ENCODE results near the gene STAT4. TPM values are rescaled to one million over a fixed set of nuclear protein-coding genes. Genes with fewer than 3 reads are reported as not detected.

Gene STAT4
- total RNA-seq, 1 experiment from 2014 or later = 0.12 TPM

DNA sequence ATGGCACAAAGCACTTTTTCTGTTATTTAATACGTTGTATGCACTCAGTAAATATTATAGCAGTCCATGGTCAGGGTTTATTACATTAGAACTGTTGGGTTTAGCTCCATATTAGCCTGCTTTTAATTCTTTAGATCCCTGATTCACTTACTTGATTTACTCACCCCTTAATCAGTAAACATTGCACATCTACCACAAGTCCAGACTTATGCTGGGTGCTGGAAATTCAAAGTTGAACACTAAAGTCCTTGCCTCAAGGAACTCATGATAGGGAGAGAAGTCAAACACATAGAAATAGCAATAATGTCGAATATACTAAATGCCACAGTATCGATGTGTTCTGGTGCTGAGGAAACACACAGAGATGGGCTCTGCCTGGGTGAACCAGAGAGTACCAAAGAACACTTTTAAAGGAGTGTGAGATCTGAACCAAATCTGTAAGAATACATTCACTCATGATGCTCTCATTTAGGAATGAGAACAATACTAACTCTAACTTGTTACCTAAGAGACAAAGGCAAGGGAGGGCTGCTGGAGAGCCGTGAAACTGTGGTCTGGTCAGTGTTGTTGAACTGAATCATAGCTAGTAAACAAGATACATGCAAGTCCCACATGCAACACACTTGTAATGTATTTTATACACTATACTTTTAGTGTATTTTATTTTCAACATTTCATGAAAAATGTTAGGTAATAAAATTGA lies 4.9 kb downstream of the STAT4 start:
- no peak for DNase-seq (ENCODE audit: low read depth)

DNA sequence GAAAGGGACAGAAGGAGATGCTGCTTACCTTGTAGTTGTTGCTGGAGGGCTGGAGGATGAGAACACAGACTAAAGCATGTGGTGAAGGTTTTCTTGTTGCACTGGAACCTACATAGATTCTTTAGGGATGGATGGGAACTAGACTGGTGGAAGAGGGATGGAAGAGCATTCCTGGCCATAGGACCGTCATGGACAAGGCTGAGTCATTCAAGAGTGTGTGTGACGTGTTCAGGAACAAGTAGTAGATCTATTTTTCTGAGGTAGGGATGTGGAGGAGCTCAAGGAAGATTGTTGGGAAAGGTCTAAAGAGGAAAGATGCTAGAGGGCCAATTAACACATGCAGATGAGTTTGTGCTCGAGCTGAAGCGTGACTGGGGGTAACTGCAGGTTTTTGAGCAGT lies 6.6 kb downstream of the STAT4 start:
- DNase-seq (ENCODE audit: low read depth) = no peak

DNA sequence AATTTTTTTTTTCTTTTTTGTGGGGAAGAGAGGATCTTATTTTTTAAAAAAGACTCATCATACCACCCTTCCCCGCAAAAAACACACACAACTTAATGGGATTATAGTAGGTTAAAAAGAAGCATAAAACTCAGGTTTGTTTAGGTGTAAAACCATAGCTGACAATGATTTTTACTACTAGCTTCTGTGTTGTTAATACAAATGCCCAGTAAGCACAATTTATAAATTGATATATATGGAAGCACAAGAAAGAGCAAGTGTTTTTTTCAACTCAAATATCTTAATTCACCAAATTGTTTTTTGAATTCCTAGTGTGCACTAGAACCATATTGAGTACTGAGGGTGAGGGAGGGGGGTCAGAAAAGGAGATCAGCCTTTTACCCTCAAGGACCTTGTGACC lies 7.0 kb downstream of the STAT4 start:
- DNase-seq (ENCODE audit: low read depth) = no peak

DNA sequence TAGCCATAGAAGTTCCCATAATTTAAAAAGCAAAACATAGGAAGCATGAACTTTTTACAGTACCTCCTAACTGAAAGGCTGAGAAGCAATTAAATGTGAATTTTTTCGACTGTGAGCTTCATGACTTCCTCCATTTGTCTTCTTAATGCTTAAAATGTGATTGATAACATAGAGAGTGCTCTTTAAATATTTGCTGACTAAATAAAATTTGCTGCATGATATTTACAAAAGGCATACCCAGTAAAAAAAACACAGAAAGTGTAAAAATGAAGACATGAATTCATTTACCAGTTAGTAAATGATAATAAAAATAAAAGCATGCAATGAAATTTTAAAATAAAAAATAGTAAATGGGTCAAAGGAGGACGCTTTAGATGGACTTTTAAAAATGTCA lies 21.9 kb downstream of the STAT4 start:
- DNase-seq (ENCODE audit: low read depth) = no peak

DNA sequence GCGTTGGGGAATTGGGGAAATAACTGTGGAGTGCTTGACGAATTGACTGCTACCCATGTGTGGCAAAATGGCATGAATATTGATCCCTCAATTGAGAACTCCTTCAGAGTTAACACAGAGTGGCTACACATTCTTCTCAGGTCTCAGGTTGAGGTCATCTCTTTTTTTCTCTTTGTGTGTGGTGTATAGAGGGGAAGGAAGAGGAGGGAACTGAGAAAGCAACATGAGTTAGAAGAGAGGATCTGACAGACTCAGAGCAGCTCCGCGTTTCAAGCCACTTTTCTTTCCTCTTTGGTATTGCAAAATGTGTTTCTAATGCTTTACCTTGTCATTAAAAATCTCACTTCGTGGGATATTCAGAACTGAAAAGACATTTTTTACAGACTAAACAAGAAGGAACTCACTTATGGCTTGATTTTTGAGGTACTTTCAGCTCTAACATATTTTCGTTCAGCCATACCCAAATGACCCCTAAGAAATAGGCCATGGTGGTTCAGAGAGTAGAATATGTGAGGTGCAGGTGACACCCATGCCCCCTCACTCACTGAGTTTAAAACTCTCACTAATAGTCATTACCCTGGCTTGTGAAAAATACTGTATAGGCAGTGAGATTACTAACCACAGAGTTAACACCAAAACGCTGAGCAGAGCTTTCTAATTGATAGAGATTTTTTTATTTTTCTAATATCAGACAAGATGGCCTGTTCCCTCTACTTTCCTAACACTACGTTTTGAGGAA lies 22.5 kb downstream of the STAT4 start:
- DNase-seq (ENCODE audit: low read depth) = no peak

DNA sequence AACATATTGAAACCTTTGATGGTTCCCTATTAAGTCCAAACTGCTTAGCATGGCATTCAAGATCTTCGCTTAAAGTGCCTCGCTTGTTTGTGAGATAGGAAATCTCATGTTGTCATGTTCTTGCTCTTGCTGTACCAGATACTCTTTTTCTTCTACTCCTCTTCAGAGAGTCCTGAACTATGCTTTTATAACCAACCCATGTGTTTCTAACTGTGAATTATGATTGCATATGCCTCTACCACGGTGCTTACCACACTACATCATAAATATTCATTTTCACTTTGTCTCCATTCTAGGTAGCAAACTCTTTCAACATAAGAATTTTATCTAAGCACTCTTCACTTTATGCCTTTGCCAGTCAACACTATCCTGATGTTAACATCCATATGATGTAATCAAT lies 23.6 kb downstream of the STAT4 start:
- DNase-seq (ENCODE audit: low read depth) = no peak

DNA sequence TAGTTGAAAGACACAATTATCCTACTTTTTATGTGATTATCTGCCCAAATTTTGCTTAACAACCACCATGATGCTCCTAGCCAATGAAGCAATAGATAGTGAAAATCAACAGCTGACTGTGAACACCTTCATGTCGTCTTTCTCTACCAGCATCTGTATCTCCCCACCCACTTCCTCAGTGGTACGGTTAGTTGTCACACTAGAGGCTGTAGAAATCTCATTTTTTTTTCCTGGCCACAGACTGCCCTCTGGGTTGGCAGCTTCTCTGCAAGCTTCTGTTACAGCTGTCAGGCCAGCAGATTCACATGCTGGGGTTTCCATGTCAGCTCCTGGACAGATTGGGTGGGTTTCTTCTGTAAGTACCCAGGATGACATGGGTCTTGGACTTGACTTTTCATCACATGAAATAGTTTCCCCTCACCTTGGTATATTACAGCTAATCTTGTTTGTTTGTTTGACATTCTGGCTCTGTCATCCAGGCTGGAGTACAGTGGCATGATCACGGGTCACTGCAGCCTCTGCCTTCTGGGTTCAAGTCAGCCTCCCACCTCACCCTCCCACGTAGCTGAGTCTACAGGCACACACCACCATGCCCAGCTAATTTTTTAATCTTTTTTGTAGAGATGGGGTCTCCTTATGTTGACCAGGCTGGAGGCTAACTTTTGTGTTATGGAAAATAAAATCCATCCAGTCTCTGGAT lies 24.3 kb downstream of the STAT4 start:
- DNase-seq (ENCODE audit: low read depth) = no peak

DNA sequence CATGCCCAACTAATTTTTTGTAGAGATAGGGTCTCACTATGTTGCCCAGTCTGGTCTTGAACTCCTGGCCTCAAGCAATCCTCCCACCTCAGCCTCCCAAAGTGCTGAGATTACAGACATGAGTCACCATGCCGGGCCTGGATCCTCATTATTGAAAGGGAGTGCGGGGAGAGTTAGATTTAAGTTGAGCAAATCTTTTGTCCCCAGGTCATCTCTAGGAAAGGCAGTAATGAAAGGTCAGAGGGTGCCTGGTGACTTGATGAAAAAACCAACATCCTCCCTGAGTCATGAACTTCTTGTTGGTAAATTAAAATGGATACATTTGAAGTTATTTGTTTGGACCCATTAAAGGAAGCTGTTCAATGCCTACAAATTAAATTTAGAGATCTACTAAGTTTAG lies 25.1 kb downstream of the STAT4 start:
- DNase-seq (ENCODE audit: low read depth) = no peak

DNA sequence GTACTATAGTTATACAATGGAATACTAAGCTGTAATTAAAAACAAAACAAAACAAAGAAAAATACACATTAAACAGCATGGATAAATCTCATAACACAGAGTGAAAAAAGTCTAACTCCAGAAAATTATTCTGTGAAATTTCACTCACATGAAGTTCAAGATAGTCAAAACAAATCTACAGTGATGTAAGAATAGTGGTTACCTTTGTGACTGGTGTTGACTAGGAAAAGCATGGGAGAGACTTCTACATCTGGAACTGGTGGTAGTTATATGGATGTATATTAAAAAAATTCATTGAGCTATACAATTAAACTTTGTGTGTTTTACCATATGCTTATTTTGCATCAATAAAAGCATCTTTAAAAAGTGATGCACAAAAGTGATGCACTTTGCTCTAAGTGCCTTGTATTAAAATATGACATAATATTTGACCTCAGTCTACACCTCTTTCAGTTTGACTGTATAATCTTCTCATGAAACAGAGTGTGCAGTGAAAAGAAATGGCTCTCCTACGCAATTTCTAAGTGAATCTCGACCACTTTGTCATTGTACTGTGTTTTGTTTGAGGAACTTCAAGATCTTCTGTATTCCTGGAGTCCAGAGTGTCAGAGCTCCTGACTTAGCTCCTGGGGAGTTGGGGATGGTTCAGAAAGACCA lies 28.0 kb downstream of the STAT4 start:
- no peak for DNase-seq (ENCODE audit: low read depth)

DNA sequence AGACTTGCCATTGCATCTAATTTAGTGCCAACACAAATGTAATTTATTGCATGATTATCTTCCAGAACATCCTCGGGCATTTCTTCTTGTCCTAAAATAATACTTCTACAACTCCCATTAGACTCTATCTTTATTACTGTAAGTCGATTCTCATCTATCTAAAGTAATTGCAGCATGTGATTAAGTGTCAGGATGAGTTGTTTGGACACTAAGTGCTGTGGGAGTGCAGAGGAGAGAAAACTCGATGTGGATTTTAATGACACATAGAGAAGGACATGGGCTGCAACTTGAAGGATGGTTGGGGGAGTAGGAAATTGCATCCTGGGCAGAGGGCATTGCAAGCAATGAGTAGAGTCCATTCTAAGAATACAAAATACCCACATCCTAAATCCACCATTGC lies 33.5 kb downstream of the STAT4 start:
- DNase-seq (ENCODE audit: low read depth) = no peak

DNA sequence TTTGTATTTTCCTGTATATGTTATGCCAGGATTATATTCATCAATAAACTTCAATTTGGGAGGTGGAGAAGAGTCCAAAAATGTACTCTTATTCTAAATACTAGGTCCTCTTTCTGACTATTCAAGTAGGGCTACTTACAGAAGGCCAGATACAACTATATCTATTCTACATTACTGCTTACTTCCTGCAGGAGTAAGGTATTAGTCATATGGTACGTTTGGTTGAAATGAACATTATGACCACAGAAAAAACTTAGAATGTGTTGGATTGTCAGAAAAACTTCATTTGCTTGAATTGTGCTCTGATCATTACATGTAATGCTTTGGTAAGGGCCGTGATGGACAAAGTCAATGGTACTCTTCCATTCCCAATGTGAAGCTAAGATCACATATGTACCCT lies 35.0 kb downstream of the STAT4 start:
- DNase-seq (ENCODE audit: low read depth) = no peak

DNA sequence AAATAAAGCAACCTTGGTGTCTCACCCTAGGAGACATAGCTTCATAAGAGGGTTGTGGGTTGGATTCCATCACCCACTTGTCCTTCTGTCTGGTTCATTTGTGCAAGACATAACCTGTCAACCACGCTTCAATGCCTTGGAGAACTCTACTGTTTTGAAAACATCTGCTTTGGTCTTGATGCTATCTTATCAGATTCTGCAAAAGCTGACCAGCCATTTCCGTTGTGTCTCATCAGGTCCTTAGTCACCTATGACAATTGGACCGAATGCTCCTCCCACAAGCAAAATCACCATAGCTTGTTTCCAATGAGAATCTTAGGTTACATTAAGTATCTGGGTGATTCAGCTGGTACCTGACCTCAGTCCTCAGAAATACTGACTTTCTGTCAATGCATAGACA lies 35.4 kb downstream of the STAT4 start:
- peak; percentile 32 for DNase-seq (ENCODE audit: low read depth)

DNA sequence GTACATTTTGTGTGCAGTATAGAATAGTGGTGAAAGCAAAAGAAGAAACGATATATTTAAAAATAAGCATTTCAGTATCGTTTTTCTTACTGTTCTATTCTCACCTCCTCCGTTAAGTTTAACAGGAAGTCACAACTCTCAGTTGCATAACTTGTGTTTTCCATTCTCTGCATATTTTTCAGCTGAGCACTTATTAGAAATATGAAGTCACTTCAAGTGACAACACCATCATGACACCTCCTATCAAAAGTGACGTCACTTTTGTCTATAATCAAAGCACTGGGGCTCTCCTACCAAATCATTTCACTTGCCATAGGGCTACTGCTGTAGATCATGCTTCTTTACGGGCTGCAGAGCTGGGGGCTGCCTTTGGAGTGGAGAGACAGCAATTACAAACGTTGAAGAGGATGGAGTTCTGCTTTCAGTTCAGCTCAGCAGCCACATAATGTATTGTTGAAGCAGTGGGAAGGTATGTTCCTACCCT lies 36.3 kb downstream of the STAT4 start:
- no peak for DNase-seq (ENCODE audit: low read depth)

DNA sequence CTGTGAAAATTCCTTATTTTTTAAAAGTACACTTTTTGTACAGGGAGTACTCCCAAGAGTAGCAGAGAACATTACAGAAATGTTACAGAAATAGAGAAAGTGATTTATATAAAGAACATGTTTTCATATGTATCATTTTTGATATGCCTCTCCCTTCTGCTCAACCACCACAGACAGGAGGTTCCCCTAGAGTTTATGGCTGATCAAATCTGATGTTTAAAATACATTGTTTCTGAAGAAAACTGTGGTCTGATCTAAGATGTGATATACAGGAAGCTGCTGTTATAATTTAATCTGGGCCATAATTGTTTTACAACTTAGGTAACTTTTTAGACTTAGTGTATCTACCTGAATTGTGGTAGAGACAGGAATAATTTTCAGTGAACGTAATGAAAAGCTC lies 37.0 kb downstream of the STAT4 start:
- no peak for DNase-seq (ENCODE audit: low read depth)

DNA sequence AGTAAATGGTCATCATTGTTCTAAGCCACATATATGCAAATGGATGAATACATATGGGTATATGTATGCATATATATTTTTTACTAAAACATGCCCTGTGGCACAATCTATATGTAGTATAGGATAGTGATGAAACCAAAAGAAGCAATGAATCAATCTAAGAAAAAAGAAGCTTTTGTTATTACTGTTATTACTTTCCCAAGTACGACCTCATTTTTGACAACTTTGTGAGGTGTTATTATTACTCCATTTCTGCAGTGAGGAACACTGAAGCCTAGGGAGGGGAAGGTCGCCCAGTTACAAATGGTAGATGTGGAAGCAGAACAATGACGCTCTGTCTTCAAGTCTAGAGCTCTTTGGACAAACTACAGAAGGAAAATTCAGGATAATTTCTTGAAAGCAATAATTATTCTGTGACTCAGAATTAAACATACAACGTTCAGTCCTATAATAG lies 38.3 kb downstream of the STAT4 start:
- DNase-seq (ENCODE audit: low read depth) = peak; percentile 21

DNA sequence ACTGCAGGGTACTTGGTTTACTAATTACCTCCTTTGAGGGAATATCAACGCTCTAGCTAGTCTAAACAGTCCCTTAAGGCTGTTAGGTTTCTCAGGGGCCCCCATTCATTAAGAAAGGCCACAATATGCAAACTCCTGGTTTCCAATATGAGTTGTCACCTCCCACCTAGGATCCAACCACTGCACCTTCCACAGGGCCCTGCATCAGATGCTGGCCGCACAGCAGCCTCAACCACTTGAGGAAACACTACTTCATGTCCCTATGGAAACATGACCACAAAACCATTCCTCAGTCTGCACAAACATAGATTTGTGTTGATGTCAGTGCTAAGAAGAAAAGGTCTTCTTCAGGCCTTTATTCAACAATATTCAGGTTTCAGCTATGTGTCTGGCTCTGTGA lies 40.9 kb downstream of the STAT4 start:
- DNase-seq (ENCODE audit: low read depth) = no peak

DNA sequence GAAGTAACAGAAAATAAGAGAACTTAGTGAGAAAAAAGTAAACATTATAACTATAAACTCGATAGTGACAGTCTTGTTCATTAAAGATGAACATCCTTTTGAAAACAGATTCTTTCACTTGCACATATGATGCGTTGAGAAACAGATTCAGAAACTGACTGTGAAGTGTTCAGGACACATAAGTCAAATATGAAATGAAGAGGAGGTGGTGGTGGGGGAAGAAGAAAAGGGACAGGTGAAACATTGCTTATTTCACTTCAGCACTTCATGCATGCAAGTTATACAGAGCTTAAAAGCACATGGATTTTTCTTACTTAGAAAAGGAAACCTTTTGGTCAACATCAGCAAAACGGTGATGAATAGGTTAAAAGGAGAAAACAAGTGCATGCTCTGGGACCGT lies 42.5 kb downstream of the STAT4 start:
- DNase-seq (ENCODE audit: low read depth) = no peak

DNA sequence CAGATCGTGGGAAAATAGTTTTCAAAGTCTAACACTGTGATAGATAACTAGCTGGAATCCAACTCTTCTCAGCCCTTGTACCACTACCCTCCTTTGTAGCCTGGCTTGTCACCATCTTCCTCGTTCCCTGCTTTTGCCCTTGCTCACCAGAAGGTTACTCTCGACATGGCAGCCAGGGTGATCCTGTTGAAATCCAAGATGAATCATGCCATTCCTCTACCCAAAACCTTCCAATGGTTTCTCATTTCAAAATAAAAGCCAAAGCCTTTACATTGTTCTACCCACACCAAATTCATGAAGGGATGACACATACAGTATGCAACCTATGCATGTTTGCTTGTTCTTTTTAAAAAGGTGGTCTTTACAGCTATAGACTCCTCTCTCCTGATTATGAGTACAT lies 45.7 kb downstream of the STAT4 start:
- peak; percentile 60 for DNase-seq (ENCODE audit: low read depth)

DNA sequence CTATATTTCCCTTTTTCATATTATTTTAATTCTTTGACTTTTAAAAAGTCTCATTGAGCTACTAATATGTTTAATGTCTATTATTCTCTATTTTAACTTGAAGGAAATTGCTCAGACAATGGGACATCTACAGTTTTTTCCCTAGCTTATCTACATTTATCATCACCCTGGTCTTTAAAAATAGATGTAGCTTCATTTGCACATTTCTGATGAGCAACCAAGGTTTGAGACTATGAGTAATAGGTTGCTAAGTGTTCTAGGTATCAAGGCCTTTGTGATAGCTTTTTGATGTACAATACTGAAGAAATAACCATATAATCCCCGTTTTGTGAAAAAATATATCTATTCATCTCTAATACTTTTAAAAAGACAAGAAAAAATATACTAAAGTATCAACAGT lies 47.0 kb downstream of the STAT4 start:
- no peak for DNase-seq (ENCODE audit: low read depth)

DNA sequence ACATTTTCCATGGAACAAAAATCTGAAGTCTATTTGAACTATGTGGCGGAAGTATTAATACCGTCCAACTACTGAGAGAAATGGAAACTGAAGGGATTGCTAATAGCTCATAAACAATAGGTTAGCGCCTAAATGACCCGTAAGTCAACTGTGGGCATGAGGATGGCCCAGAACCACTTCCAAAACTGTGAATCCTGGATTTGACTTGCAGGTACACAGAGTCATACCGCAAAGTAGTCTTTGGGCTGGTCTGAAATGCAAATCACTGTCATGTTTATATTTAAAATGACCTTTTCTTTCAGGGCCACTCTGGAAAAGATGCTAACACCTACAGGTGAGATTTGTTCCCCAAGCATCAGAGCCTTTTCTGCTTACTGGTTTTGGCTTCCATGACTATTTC lies 50.6 kb downstream of the STAT4 start:
- DNase-seq (ENCODE audit: low read depth) = no peak

DNA sequence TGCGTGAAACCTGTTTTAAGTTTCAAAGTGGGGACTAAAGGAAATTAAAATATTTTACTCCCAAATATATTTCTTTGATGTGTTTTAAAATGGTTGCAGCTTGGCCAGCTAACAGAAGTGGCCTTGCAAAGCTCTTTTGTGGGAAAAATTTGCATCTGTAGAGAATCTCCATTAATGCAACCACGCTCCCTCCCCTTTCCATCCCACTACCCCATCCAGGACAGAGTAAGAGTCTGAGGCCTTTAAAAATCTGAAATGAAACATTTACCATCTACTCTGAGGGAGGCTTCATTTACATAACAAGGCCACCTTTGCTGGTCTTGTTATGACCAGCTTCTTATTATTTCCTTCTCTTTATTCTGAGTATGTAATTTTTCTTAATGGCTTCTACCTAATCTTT lies 63.5 kb downstream of the STAT4 start:
- DNase-seq (ENCODE audit: low read depth) = no peak

DNA sequence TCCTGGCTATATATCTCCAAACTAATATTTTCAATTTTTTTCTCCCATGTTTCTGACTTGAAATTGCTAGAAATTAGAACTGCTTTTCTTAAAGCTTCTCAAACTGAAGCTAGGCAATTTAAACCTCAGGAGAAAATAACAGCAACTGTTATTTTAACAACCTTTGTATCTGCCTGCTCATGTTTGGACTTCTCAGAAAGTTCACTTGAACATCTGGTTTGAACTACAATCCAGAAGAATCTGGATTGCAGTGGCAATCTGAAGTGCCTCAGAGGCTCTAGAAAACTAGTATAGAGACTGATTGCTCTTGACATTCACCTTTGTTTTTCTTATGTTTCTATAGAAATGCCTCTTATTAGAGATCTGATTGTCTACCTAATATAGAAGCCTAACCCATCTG lies 64.1 kb downstream of the STAT4 start:
- DNase-seq (ENCODE audit: low read depth) = no peak
